ENCODE measurements around the gene SLC15A1. TPM values are rescaled to one million over a fixed set of nuclear protein-coding genes. Genes with fewer than 3 reads are reported as not detected.
"Not testable (repeated sequence)": the region's sequence is repeated elsewhere in the genome, so short reads cannot be mapped to it uniquely, and the experiment has no call there.

SLC15A1 gene
- total RNA-seq, 2 donors from 2014 or later = not detected

GRCh38 chr13:98755729-98756128 is 3.3 kb upstream of the SLC15A1 start:
- Mint-ChIP-seq H3K36me3 (peaks cover 19% of the 10 kb centered on the region), H3K4me1 (ENCODE audit: low read depth in 2 of 2) (no peaks in the 10 kb centered on the region), H3K9me3 (peaks cover 10% of the 10 kb centered on the region), H3K4me3 (no peak overlapping the region), H3K27ac (no peak overlapping the region), H3K27me3 (peaks cover 44 to 53% of the 10 kb centered on the region in 2 donors)
- DNase-seq (ENCODE audit: low spot score) (no peak), ATAC-seq (no peak)

- Mint-ChIP-seq H3K9me3 (peaks cover 10% of the 10 kb centered on the region), H3K4me3 (no peak overlapping the region), H3K36me3 (peaks cover 14% of the 10 kb centered on the region), H3K27me3 (peaks cover 44 to 59% of the 10 kb centered on the region in 2 donors), H3K27ac (no peak overlapping the region), H3K4me1 (ENCODE audit: low read depth in 2 of 2) (no peaks in the 10 kb centered on the region)
- ATAC-seq = no peak
- no peak for DNase-seq (ENCODE audit: low spot score)
Observed at GRCh38 chr13:98755116-98755515, 2.6 kb upstream of the SLC15A1 start.

GRCh38 chr13:98754468-98754867 is 2.0 kb upstream of the SLC15A1 start:
- ATAC-seq; DNase-seq (ENCODE audit: low spot score); H3K27ac Mint-ChIP-seq; H3K9me3 Mint-ChIP-seq; H3K4me1 Mint-ChIP-seq (ENCODE audit: low read depth in 2 of 2); H3K4me3 Mint-ChIP-seq: not testable (repeated sequence)
- peaks cover 14% of the 10 kb centered on the region for H3K36me3 Mint-ChIP-seq
- H3K27me3 Mint-ChIP-seq = peaks cover 44 to 60% of the 10 kb centered on the region in 2 donors

GRCh38 chr13:98751861-98752466 is 508 bp downstream of the SLC15A1 start:
- Mint-ChIP-seq H3K9me3 (peaks cover 10% of the 10 kb centered on the region), H3K36me3 (peaks cover 14% of the 10 kb centered on the region), H3K27ac (no peak overlapping the region), H3K27me3 (peaks cover 40 to 52% of the 10 kb centered on the region in 2 donors), H3K4me1 (ENCODE audit: low read depth in 2 of 2) (no peaks in the 10 kb centered on the region), H3K4me3 (no peak overlapping the region)
- DNase-seq (ENCODE audit: low spot score) = no peak
- no peak for ATAC-seq

- peaks cover 14% of the 10 kb centered on the region for H3K36me3 Mint-ChIP-seq
- H3K27ac Mint-ChIP-seq = no peak overlapping the region
- peaks cover 10% of the 10 kb centered on the region for H3K9me3 Mint-ChIP-seq
- H3K4me3 Mint-ChIP-seq = no peak overlapping the region
- DNase-seq (ENCODE audit: low spot score) (no peak), ATAC-seq (no peak)
- H3K27me3 Mint-ChIP-seq = peaks cover 36 to 46% of the 10 kb centered on the region in 2 donors
- no peaks in the 10 kb centered on the region for H3K4me1 Mint-ChIP-seq (ENCODE audit: low read depth in 2 of 2)
Observed at GRCh38 chr13:98751367-98751782, 1.1 kb downstream of the SLC15A1 start.

GRCh38 chr13:98749501-98749900 is 3.0 kb downstream of the SLC15A1 start:
- Mint-ChIP-seq H3K4me1 (ENCODE audit: low read depth in 2 of 2) (no peaks in the 10 kb centered on the region), H3K36me3 (peaks cover 9% of the 10 kb centered on the region), H3K4me3 (no peak overlapping the region), H3K27me3 (peaks cover 27 to 33% of the 10 kb centered on the region in 2 donors), H3K27ac (no peak overlapping the region), H3K9me3 (peaks cover 9% of the 10 kb centered on the region)
- DNase-seq (ENCODE audit: low spot score) (no peak), ATAC-seq (no peak)

- no peaks in the 10 kb centered on the region for H3K4me1 Mint-ChIP-seq (ENCODE audit: low read depth in 2 of 2)
- no peaks in the 10 kb centered on the region for H3K9me3 Mint-ChIP-seq
- ATAC-seq (no peak), DNase-seq (ENCODE audit: low spot score) (no peak)
- H3K27me3 Mint-ChIP-seq = peaks cover 9 to 13% of the 10 kb centered on the region in 2 donors
- no peak overlapping the region for H3K4me3 Mint-ChIP-seq
- H3K27ac Mint-ChIP-seq = no peak overlapping the region
- no peaks in the 10 kb centered on the region for H3K36me3 Mint-ChIP-seq
Observed at GRCh38 chr13:98746968-98747367, 5.5 kb downstream of the SLC15A1 start.

- DNase-seq (ENCODE audit: low spot score) = no peak
- no peaks in the 10 kb centered on the region for H3K36me3 Mint-ChIP-seq
- no peaks in the 10 kb centered on the region for H3K27me3 Mint-ChIP-seq
Observed at GRCh38 chr13:98743377-98743776, 9.1 kb downstream of the SLC15A1 start.

GRCh38 chr13:98742961-98743360 is 9.5 kb downstream of the SLC15A1 start:
- Mint-ChIP-seq H3K4me3 (no peak overlapping the region), H3K36me3 (peaks cover under 1% of the 10 kb centered on the region), H3K27me3 (no peaks in the 10 kb centered on the region), H3K27ac (no peak overlapping the region), H3K9me3 (peaks cover 3% of the 10 kb centered on the region), H3K4me1 (ENCODE audit: low read depth in 2 of 2) (no peaks in the 10 kb centered on the region)
- DNase-seq (ENCODE audit: low spot score) (no peak), ATAC-seq (no peak)

More at GRCh38 chr13:98743377-98743776, 9.1 kb downstream of the SLC15A1 start:
- Mint-ChIP-seq H3K4me1 (ENCODE audit: low read depth in 2 of 2) (no peaks in the 10 kb centered on the region), H3K4me3 (no peak overlapping the region), H3K27ac (no peak overlapping the region), H3K9me3 (peaks cover 3% of the 10 kb centered on the region)
- ATAC-seq = no peak

- DNase-seq (ENCODE audit: low spot score) (no peak), ATAC-seq (peak in 1 of 2 donors; percentile 34)
- Mint-ChIP-seq H3K9me3 (peaks cover 8% of the 10 kb centered on the region), H3K36me3 (peaks cover 4% of the 10 kb centered on the region), H3K27me3 (no peaks in the 10 kb centered on the region), H3K27ac (no peak overlapping the region), H3K4me3 (no peak overlapping the region), H3K4me1 (ENCODE audit: low read depth in 2 of 2) (no peaks in the 10 kb centered on the region)
Observed at GRCh38 chr13:98741741-98742435, 10.6 kb downstream of the SLC15A1 start.

GRCh38 chr13:98740131-98740530 is 12.3 kb downstream of the SLC15A1 start:
- H3K27ac Mint-ChIP-seq = no peak overlapping the region
- H3K36me3 Mint-ChIP-seq = peaks cover 4% of the 10 kb centered on the region
- H3K27me3 Mint-ChIP-seq = peaks cover 0 to 5% of the 10 kb centered on the region in 2 donors
- peak; percentile 41 to 44 for ATAC-seq
- H3K4me3 Mint-ChIP-seq = no peak overlapping the region
- no peak for DNase-seq (ENCODE audit: low spot score)
- H3K9me3 Mint-ChIP-seq = peaks cover 8% of the 10 kb centered on the region
- no peaks in the 10 kb centered on the region for H3K4me1 Mint-ChIP-seq (ENCODE audit: low read depth in 2 of 2)

- Mint-ChIP-seq H3K27ac (no peak overlapping the region), H3K9me3 (peaks cover 8% of the 10 kb centered on the region), H3K27me3 (peaks cover 0 to 5% of the 10 kb centered on the region in 2 donors), H3K4me3 (no peak overlapping the region), H3K4me1 (ENCODE audit: low read depth in 2 of 2) (no peaks in the 10 kb centered on the region), H3K36me3 (peaks cover 4% of the 10 kb centered on the region)
- DNase-seq (ENCODE audit: low spot score) (no peak), ATAC-seq (no peak)
Observed at GRCh38 chr13:98738993-98739392, 13.5 kb downstream of the SLC15A1 start.

- no peak for DNase-seq (ENCODE audit: low spot score)
Observed at GRCh38 chr13:98738213-98738612, 14.3 kb downstream of the SLC15A1 start.

GRCh38 chr13:98731925-98732324 is 20.5 kb downstream of the SLC15A1 start:
- Mint-ChIP-seq H3K4me3 (no peak overlapping the region), H3K9me3 (no peaks in the 10 kb centered on the region), H3K27me3 (peaks cover 0 to 18% of the 10 kb centered on the region in 2 donors), H3K36me3 (no peaks in the 10 kb centered on the region), H3K27ac (no peak overlapping the region), H3K4me1 (ENCODE audit: low read depth in 2 of 2) (peaks cover 0 to 3% of the 10 kb centered on the region in 2 donors)
- ATAC-seq = no peak
- no peak for DNase-seq (ENCODE audit: low spot score)

More at GRCh38 chr13:98738213-98738612, 14.3 kb downstream of the SLC15A1 start:
- H3K27me3 Mint-ChIP-seq = peaks cover 0 to 5% of the 10 kb centered on the region in 2 donors
- H3K36me3 Mint-ChIP-seq = peaks cover 4% of the 10 kb centered on the region
- ATAC-seq = no peak
- no peak overlapping the region for H3K27ac Mint-ChIP-seq
- H3K4me3 Mint-ChIP-seq = no peak overlapping the region
- peaks cover 8% of the 10 kb centered on the region for H3K9me3 Mint-ChIP-seq
- H3K4me1 Mint-ChIP-seq (ENCODE audit: low read depth in 2 of 2) = no peaks in the 10 kb centered on the region
